Measurements from ENCODE around the gene CCSER1.
"Not testable (repeated sequence)": the region's sequence is repeated elsewhere in the genome, so short reads cannot be mapped to it uniquely, and the experiment has no call there.

CCSER1 gene

DNA sequence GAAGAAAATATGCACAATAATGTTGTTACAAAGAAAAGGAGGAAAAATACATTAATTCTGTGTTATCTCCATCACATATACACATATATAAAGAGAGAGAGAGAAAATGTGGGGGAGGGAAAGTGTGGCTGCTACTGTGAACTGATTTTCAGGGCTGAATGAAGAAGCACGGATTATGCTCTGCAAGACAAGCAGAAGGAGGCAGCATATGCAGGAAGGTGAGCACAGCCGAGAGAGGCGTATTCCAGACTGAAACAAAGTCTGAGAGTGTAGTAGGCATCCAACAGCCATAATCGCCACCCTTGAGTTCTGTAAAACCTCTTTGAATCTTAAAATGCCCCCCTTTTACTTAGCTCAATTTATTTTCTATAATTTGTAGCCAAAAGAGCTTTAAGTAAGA, 1094.8 kb downstream of the CCSER1 start:
- no peak for DNase-seq

DNA sequence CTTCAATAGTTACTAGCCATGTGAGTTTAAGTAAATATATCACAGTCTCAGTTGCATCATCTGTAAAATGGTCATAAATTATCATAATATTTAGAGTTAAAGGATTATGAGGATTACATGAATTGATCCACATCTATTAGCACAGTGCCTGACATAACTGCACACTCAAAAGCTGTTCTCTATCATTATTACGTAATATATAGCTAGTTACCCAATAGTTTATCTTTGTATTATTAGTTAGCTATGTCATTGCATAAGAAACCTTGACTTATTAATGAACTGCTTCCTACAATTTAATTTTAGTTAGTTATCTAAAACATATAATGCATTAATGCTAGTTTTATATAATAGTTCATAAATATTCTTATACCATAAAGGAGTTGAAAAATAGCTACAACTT, 1099.7 kb downstream of the CCSER1 start:
- DNase-seq, result no peak

DNA sequence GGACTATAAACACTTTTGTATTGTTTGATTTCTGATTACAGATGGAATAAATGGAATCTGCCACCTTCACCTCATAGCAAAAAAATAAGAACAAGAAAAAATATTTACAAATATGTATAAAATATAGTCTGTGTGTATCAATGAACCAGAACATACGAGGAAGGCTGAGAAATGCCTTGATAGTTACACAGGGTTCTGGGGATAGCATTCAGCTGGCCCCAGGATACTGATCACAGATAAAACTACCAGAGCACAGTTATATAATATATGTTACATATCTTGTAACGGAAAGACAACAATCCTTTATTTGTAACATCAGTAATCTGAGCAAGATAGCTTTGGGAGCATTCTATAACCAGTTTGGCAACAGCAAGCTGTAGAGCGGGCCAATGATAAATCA, 1101.5 kb downstream of the CCSER1 start:
- DNase-seq, result no peak

DNA sequence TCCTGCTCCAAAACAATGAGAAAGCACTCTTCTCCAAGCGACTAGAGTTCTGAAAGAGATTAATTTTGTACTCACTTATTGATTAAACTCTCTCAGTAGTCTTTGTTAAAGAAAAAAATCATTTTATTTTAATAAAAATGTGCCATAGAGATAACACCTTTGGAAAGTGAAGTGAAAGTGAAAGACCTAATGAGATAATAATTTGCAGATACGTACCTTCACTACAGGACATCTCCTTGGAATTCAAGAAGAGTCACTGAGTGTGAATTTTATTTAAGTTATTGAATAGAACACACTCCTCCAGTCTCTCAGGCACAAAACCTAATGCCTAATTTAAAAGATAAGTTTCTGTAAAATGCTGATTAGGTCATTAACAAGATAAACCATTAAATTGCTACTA, 1106.0 kb downstream of the CCSER1 start:
- no peak for DNase-seq

DNA sequence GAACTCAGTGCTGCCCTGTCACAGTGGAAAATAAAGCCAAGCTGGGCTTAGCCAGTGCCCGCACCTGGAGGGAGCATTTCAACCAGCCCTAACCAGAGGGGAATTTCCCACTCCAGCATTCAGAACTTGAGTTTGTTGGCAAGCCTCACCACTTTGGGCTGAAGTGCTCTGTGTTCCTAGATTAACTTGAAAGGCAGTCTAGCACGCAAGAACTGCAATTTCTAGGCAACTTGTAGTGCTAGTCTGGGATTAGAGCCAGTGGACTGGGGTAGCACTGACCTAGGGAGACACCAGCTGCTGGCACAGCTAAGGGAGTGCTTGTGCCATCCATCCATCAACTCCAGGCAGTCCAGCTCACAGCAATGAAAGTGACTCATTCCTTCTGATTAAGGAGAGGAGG, 1115.9 kb downstream of the CCSER1 start:
- DNase-seq, result no peak

DNA sequence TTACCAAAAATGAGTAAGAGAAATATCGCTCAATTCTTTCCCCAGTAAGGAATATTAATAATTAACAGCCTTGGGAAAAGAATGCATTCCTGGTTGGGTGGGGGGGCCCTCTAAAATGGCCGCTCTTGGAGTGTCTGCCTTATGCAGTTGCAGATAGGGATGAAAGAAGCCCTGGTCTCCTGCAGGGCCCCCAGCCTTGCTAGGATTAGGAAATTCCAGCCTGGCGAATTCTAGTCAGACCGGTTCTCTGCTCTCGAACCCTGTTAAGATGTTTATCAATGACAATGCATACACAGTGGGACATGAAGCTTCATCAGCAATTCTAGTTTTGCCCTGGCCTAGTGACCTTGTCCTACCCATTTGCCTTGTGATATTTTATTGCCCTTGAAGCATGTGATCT, 1128.8 kb downstream of the CCSER1 start:
- no peak for DNase-seq

DNA sequence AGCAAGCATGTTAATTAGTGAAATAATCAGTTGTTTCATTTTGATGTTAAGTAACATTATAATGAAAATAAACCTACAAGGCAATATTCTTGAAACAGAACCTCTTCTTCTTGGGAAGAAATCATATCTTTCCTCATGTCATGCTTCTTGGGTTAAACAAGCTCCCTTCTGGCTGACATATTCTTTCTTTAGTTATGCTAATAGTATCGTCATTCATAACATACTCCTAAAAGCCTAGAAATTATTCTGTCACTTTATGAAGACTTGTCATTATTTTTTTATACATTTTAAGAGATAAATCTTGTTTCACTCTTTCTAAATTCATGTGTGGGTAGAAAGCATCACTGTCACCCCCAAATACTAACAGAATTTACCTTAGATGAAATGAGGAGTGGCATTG, 1129.6 kb downstream of the CCSER1 start:
- no peak for DNase-seq

DNA sequence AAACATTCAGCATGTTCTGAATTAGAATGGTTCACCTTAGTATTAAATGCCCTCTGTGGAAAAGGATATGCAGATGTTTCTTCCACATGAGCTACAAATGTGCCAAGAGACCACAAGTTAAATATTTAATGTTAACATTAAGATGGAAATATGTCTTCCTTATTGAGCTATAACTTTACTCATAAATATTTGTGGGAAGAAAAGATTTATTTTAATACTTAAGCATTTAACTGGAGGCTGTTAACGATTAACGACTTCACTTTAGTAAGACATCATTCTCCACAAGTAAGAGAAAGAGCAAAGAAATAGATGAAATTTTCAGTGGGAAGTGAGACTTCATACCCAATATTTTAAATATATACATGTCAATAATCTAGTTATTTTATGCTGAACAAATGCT, 1130.5 kb downstream of the CCSER1 start:
- no peak for DNase-seq

DNA sequence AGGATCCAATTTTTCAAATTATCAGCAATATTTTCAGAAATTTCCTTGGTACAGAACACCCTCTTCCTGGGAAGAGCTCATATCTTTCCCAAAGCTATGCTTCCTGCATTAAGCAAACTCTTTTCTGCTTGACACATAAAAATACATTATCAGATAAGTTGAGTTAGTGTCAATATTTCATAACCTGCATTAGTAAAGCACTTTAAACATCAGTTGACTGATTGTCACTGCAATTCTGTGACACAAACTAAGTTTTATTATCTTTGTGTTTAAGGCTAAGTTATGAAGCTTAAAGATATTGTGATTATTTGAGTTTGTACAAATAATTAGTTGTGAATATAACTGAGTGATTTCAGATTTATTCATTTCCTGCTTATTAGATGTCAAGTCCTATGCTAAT, 1131.1 kb downstream of the CCSER1 start:
- no peak for DNase-seq

DNA sequence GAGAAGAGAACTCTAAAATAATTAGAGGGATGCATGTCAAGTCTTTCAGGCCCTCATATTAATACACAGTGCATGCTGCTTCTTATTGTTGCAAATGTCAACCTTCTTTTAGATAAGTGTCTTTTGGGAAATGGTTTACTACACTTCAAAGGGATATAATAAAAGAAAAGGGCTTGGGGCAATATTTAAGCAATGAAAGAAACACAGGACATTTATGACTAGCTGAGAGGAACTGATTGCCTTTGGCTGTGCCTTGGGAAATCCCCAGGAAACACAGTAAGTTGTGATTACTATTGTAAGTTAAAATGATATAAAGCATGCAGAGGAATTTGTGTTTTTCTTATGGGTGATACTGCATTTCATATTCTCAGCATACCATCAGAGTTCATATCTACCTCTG, 1140.3 kb downstream of the CCSER1 start:
- DNase-seq, result no peak

DNA sequence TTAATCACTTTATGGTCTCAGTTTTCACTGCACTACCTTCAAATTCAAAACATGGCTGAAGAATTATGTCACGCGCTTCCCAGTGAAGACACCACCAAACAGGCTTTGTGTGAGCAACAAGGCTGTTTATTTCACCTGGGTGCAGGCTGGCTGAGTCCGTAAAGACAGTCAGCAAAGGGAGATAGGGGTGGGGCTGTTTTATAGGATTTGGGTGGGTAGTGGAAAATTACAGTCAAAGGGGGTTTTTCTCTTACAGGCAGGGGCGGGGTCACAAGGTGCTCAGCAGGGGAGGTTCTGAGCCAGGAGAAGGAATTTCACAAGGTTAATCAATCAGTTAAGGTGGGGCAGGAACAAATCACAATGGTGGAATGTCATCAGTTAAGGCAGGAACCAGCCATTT, 1141.3 kb downstream of the CCSER1 start:
- not testable (repeated sequence) for DNase-seq

DNA sequence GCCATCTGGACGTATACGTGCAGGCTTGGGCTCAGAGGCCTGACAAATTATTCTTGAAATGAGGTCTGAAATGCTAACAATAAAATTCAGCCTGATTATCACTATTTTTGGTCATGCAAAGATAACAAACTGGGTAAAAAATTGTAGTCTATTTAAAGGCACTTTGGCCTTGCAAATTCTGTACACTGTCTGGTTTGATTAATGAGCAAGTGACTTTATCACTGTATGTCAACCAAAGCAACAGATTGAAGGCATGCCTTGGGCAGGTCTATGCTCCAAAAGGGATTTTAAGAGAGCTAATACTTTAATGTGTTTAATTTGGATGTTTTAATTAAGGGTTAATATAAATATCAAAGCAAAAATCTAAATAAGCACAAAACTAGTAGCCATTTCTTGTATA, 1141.7 kb downstream of the CCSER1 start:
- no peak for DNase-seq

DNA sequence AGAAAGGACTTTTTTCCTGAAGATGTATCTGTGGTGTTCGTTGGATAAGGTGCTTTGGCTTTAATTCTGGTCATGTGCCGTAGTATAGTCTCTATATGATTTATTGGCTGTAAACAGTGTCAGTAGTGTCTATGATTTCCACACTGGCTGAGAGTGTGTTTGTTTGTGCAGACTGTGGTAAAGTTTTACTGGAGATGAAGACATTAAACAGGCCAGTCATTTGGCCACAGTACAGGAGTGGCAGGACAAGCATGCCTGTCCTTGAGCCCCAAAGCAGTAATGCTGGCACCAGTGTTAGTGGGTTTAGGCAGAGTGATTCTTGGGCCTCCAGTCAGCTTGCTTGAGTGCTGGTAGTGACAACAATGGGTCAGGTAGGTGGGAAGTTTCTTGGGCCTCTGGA, 1152.7 kb downstream of the CCSER1 start:
- no peak for DNase-seq

DNA sequence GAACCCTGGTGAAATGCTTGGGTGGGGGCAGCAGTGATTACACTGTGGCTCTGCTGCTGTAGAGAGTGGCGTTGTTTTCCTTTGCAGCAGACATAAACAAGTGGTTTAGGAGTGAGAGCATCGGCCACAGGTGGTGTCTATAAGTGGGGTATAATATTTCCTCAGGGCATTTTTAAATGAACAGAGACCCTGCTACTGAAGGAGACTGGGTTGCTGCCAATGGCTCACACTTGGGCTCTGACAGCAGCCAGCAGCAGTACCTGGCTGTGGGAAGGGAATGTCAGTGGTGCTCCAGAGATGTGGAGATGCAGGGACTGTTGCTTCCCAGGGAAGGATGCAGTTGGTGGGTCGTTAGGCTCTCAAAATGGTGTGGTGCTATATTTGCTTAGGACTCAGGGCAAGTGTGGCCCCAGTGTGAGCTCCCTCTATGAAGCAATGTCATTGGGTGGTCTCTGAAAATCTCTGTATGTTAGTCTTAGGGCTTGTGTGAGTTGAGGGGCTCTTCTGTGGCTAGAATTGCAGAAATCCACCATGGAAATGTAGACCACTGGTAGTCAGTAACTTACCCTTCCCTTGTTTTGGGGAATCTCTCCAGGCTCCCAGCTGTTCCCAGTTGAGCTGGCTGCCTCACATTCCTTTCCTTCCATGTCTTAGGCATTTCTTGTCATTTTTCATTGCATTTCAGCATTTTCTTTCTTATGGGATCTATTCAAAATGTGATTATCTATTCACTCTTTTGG, 1153.5 kb downstream of the CCSER1 start:
- DNase-seq, result no peak

DNA sequence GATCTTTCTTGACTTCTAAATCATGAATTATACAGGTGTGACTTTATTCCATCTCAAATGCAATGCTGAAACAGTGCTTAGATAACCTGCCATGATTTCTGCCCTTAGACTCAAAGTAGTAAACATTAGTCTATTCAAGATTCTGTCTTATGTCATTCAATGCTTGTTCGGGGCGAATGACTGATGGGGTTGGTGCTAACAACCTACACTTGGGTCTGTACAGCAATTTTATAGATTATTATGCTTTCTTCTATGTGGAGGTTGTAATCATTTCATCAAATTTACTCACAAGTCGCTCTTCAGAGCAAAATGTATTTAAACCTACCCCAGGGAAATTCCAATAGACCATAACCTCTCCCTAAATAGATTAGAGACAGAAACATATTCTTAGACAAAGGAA, 1155.0 kb downstream of the CCSER1 start:
- DNase-seq, result no peak

DNA sequence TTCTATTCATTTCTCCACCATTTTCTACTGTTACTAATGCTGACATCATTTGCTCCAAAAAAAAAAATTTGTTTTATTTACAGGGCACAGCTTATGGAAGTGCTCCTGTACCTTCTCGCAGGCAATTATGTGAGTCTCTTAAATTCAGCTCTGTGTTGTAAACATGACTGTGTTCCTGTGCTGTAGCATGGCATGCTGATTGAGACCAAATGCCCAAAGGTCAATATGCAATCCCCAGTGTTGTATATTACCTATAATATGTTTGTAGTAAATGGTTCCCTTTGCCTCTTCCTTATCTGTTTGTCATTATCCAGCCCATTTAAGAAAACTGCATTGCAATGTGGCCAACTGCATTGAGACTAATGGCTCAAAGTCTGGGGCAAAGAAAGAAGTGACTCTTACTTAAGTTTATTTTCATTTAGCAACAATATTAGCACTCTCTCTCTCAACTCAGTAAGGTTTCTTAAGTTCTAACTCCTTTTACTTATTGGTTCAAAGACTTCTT, 1156.6 kb downstream of the CCSER1 start:
- no peak for DNase-seq

DNA sequence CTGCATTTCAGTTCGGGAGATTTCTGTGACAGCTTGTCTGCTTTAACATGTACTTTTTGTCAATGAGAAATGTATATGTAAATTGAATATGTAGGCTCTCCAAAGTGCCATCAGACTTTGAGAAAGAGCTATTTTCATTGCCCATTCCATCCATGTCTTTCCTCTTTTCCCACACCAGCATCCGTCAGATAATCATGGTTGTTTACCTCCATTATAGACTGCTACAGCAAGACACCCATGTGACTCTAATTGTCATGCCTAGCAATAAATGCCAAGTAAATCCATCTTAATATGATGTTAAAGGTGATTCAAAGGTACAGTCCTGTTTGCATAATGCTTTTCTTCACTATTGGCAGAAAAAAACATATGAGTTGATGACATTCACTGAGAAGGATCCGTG, 1157.3 kb downstream of the CCSER1 start:
- no peak for DNase-seq

DNA sequence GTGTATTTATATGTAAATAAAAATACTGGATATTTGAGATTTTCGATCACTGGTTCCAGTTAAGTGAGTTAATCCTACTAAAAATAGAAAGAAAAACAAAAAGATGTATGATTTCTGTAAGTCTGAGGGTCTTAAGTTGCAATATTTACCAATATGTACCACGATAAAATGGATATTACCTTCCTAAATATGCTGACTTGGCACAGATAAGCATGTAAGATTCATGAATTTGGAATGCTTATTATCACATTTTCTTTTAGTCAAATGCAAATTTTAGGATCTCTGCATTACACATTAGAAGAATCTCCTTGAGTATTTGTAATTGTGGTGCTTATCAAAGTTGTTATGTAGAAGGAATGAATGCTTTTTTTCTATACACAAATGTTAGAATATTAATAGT, 1158.3 kb downstream of the CCSER1 start:
- DNase-seq, result no peak

DNA sequence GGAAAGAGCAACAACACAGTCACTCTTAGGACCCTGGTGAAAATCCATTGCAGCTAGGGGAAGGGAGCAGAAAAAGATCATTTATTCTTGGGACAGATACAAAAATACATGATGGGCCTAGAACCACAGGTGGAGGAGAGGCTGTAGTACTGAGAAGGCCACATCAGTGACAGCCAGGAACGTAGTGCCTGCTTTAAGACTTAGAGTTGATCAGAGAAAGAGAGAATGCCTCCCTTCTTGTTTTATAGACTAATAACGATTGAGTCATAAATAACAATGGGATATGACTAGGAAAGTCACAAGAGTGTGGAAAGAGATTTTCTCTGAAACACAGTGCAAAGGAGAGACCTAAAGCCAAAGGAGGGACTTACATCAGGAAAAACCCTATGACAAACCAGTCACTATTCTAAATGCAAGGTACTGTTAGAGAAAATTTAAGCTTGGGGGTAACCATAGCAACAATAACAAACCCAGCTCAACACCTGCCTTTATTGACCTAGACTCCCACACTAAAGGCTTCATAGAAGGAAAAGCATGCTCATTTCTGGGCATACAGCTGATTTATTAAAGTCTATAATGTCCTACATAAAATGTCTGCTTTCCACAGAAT, 1161.6 kb downstream of the CCSER1 start:
- DNase-seq, result no peak

DNA sequence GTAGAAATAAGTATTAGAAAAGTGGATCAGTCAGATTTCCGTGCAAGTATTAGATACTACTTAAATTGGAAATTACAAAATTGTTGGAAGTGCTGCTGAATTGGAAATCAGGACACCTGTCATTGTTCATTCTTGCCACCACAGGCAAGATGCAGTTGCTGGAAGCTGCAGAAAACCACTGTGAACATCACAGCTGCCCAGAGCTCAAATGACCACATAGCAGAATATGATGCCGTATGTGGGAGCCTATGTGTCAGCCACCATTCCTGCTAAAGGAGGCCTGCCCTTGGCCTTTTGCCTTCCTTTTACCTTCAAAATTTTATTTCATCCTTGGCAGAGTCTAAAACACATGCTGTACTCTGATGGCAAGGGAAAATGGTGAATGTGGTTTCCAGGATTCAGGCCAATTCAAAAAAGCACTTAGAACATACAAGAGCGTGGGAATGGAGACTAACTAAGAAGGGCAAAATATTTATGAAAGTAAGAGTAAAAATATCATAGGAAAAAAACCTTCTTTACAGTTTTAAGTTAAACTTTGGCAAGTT, 1171.0 kb downstream of the CCSER1 start:
- no peak for DNase-seq

DNA sequence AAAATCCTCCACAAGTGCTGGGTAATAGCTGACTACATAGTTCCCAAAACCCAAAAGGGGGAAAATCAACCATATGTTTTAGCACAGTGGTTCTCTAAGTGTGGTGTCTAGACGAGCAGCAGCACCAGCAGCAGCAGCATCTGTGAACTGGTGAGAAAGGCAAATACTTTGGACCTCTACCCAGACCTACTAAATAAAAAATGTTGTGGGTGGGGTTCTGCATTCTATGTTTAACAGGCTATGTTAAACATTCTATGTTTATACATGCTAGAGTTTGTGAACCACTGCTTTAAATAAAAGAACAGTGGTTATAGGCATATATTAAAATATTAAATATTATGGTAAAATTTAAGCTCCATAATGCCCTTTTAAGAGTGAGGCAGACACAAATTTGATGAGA, 1171.6 kb downstream of the CCSER1 start:
- DNase-seq, result no peak

DNA sequence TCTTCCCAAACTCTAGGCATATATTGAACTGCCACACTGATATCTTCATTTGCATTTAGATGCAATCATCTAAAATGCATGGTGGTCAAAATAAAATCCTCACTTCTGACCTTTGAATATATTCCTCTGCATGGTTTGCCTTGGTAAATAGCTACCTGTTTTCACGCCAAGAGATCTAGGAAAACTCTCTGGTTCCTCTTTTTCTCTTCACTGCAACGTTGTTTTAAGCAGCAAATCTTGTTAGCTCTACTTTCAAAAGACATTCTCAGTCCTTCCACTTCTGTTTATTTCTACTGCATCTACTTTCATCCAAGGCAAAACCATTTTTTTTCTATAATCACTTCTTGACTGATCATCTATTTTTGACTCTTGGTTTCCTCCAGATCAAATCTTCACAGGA, 1174.9 kb downstream of the CCSER1 start:
- DNase-seq, result no peak

DNA sequence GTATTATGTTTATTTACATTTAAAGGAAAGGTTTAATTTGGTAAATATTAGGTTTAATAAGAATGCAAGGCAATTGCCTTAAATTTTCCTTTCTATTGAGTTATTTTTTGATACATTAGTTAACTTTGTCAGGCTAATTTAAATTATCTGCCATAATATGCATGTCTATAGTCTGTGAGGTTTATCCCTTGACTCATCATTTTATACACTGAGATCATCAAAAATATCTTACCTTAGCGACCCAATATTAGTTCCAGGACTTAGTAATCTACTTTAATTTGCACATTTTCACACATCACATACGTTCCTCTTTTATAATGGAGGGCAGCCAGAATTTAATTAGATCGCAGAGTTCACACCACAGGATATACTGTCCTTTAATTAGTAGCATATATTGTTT, 1177.1 kb downstream of the CCSER1 start:
- no peak for DNase-seq

DNA sequence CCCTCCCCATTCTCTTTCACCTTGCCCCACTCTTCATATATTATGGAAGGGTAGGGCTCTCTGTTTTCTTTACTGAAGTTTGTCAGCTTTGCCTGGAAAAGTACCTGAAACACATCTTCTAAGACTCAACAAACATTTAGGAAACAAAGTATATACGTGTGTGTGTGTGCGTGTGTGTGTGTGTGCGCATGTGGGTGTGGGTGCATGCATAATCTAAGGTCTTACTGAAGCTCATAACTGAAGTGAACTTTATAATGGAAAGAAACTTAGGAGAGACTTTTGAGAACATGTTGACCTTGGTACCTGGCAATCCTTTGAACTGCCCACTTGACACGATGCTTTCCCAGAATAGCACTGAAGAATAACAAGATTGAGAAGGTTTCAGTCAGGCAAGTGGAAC, 1190.2 kb downstream of the CCSER1 start:
- DNase-seq, result no peak

Data from CD4-positive, alpha-beta T cell treated with Interleukin-1 beta for 1 hour (primary cell).